GM12878 (cell line): Measurements from ENCODE around the gene OR1I1.

Experiments used
- CTCF ChIP-seq, 3 experiments: IDR thresholded peaks in 2 of 3; conservative IDR thresholded peaks in 1 of 3; 2 replicates each; pipeline ENCODE4 v1.5.1; 2011; ENCODE audit warnings: low read depth in 3 of 3, low read length in 3 of 3, mild to moderate bottlenecking in 3 of 3, control low read depth in 2 of 3, moderate library complexity in 2 of 3, inconsistent platforms in 1 of 3, mixed read lengths in 1 of 3; ENCODE audit not compliant: control insufficient read depth in 2 of 3, insufficient read depth in 1 of 3; ENCODE audit errors: extremely low read depth in 1 of 3
- ETV6 ChIP-seq, 2 experiments: fragments of 450-650 bp in 1 of 2; IDR thresholded peaks in 1 of 2; conservative IDR thresholded peaks in 1 of 2; 2 replicates each; pipeline ENCODE4 v1.6.1; 2014; ENCODE audit warnings: antibody characterized with exemption in 1 of 2, borderline replicate concordance in 1 of 2, low read depth in 1 of 2, mild to moderate bottlenecking in 1 of 2, moderate library complexity in 1 of 2
- EZH2 ChIP-seq: IDR thresholded peaks from 2 replicates; pipeline ENCODE4 v1.6.1; 2012; ENCODE audit warnings: low read depth, mild to moderate bottlenecking, control low read depth, inconsistent platforms, low read length, borderline replicate concordance; ENCODE audit not compliant: control insufficient read depth
- HDGF ChIP-seq: fragments of 450-650 bp; IDR thresholded peaks from 2 replicates; pipeline ENCODE4 v1.6.1; 2016; ENCODE audit warnings: antibody characterized with exemption
- POLR2AphosphoS5 ChIP-seq: IDR thresholded peaks from 2 replicates; pipeline ENCODE4 v1.6.1; 2011; ENCODE audit warnings: mild to moderate bottlenecking, low read length, inconsistent platforms
- SRF ChIP-seq, 2 experiments: IDR thresholded peaks; 2 replicates each; pipeline ENCODE4 v1.6.1; 2011; ENCODE audit warnings: low read depth in 2 of 2, low read length in 2 of 2, mild to moderate bottlenecking in 1 of 2, moderate library complexity in 1 of 2
- TCF12 ChIP-seq: IDR thresholded peaks from 2 replicates; pipeline ENCODE4 v1.6.1; 2011; ENCODE audit warnings: low read depth, mild to moderate bottlenecking, low read length
- ZSCAN29 ChIP-seq: fragments of 450-650 bp; IDR thresholded peaks from 2 replicates; pipeline ENCODE4 v1.6.1; 2017; ENCODE audit warnings: mild to moderate bottlenecking, moderate library complexity

DNA sequence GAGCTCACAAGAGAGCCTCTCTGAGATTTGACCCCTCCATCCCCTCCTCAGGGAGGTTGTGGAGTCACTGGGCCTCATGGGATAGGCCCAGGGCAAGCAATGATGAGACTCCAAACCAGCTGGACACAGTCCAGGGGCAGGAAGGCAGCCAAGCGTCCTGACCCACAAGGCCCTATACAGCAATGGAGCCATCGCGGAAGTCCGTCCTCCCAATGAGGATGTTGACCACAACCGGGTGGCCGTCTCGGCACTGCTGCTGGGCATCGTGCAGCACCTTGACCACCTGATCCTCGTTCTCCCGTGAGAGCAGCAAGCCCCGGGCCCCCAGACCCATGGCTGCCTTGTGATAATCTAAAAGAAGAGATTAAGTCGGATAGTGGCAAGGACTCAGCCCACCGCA, 33.1 kb downstream of the OR1I1 start:
- TF ChIP-seq CTCF (IDR thresholded peaks at IDR 0.05 in 2 of 3, conservative IDR thresholded peaks at IDR 0.05 in 1 of 3; ENCODE audit: control insufficient read depth in 2 of 3, extremely low read depth in 1 of 3, insufficient read depth in 1 of 3, low read depth in 3 of 3, low read length in 3 of 3) (no peak), EZH2 (no peak), HDGF (no peak), TCF12 (no peak), ZSCAN29 (no peak), POLR2AphosphoS5 (no peak), SRF (IDR thresholded peaks at IDR 0.05; ENCODE audit: low read depth in 2 of 2, low read length in 2 of 2) (no peak), ETV6 (conservative IDR thresholded peaks at IDR 0.05 in 1 of 2, IDR thresholded peaks at IDR 0.05 in 1 of 2; ENCODE audit: borderline replicate concordance in 1 of 2, low read depth in 1 of 2) (no peak)
